ENCODE measurements around the gene ABLIM2. TPM values are rescaled to one million over a fixed set of nuclear protein-coding genes. Genes with fewer than 3 reads are reported as not detected.

Gene ABLIM2
- total and polyA plus RNA-seq, 5 donors from 2014 or later: 0.88 to 2.0 (median 1.2) TPM

GRCh38 chr4:8007581-8007980 lies 151.0 kb downstream of the ABLIM2 start:
- Mint-ChIP-seq H3K27me3 (no peaks in the 10 kb centered on the region), H3K9me3 (peaks cover 0 to 1% (median 0%) of the 10 kb centered on the region in 7 donors), H3K4me3 (peak overlapping the region in 1 of 4 donors; percentile 65), H3K36me3 (peaks cover 3% of the 10 kb centered on the region), H3K27ac (no peak overlapping the region), H3K4me1 (no peaks in the 10 kb centered on the region)
- no peak overlapping the region for H3K4me3 ChIP-seq (ENCODE audit: low read depth, low read length)
- no peaks in the 10 kb centered on the region for H3K27me3 ChIP-seq (ENCODE audit: control insufficient read depth, insufficient read depth, low read length)
- H3K9me3 ChIP-seq (ENCODE audit: control insufficient read depth in 2 of 2, low read length in 2 of 2): no peaks in the 10 kb centered on the region
- ATAC-seq (ENCODE audit: low read depth in 2 of 2): no peak
- H3K4me1 ChIP-seq (ENCODE audit: control insufficient read depth, insufficient read depth, low read length, poor library complexity, severe bottlenecking): no peaks in the 10 kb centered on the region
- no peaks in the 10 kb centered on the region for H3K36me3 ChIP-seq (ENCODE audit: control insufficient read depth, insufficient read depth, low read length)
- DNase-seq: no peak
- no peak overlapping the region for H3K27ac ChIP-seq (ENCODE audit: insufficient read depth, low read length, poor library complexity, severe bottlenecking)

DNA sequence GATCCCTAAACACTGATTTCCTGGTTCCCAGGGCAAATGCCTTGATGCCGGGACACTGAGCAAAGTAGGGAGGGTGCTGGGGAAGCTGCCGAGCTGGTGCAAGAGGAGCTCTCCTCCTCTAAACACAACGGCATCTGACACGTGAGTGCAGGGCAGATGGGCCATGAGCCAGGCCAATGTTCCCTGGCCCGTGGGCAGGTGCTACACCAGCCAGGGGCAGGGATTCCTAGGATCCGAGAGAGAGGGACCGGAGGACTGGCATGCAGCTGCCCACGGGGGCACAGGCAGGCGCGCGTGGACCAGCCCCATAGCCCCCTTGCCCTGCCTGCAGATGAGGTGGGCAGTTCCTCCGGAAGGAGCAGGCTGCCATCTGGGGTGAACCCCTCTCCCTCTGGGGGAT lies 152.1 kb downstream of the ABLIM2 start:
- Mint-ChIP-seq H3K27me3 (no peaks in the 10 kb centered on the region), H3K4me1 (no peaks in the 10 kb centered on the region), H3K9me3 (no peaks in the 10 kb centered on the region), H3K36me3 (peaks cover 3% of the 10 kb centered on the region), H3K27ac (no peak overlapping the region), H3K4me3 (no peak overlapping the region)
- no peak for DNase-seq
- Histone ChIP-seq H3K9me3 (ENCODE audit: control insufficient read depth in 2 of 2, low read length in 2 of 2) (no peaks in the 10 kb centered on the region), H3K27ac (ENCODE audit: insufficient read depth, low read length, poor library complexity, severe bottlenecking) (no peak overlapping the region), H3K36me3 (ENCODE audit: control insufficient read depth, insufficient read depth, low read length) (no peaks in the 10 kb centered on the region), H3K27me3 (ENCODE audit: control insufficient read depth, insufficient read depth, low read length) (no peaks in the 10 kb centered on the region), H3K4me3 (ENCODE audit: low read depth, low read length) (no peak overlapping the region), H3K4me1 (ENCODE audit: control insufficient read depth, insufficient read depth, low read length, poor library complexity, severe bottlenecking) (no peaks in the 10 kb centered on the region)
- no peak for ATAC-seq (ENCODE audit: low read depth in 2 of 2)

GRCh38 chr4:8005814-8006215 lies 152.8 kb downstream of the ABLIM2 start:
- Mint-ChIP-seq H3K4me1 (no peaks in the 10 kb centered on the region), H3K27me3 (no peaks in the 10 kb centered on the region)
- ATAC-seq (ENCODE audit: low read depth in 2 of 2): no peak

DNA sequence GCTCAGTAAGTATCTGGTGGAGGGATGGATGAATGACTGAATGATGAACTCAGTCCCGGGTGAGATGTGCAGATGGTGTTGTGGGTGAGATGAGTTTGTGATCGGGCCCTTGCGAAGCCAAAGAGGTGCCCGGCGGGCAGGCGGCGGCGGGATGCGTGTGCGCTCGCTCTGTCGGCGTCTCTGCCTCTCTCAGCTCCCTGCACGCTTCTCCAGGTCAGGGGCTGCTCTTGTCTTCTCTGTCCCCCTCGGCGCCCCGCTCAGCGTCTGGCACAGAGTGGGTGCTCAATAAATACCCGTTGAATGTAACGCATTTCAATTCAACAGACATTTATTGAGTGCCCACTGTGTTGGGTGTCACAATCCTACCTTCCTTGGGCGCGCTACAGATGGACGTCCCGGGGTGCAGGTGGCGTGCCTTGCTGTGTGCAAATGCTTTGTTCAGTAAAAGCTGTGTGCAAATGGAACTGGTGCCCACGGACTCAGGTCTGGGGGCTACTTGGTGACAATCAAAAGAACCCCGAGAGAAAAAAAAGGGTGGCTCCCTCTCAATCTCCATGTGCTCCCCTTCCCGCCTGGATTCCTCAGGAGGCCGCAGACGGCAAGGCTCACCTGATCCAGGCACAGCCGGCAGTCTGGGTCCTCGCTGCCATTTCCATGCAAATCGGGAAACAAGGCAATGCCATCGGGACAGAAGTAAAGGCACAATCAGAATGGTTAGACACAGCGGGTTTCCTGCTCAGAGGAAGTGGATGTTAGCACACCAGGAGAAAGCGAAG lies 153.4 kb downstream of the ABLIM2 start:
- Mint-ChIP-seq H3K4me1 (no peaks in the 10 kb centered on the region), H3K9me3 (no peaks in the 10 kb centered on the region), H3K36me3 (peaks cover 3% of the 10 kb centered on the region), H3K4me3 (no peak overlapping the region), H3K27ac (no peak overlapping the region), H3K27me3 (no peaks in the 10 kb centered on the region)
- Histone ChIP-seq H3K4me3 (ENCODE audit: low read depth, low read length) (no peak overlapping the region), H3K9me3 (ENCODE audit: control insufficient read depth in 2 of 2, low read length in 2 of 2) (no peaks in the 10 kb centered on the region), H3K36me3 (ENCODE audit: control insufficient read depth, insufficient read depth, low read length) (no peaks in the 10 kb centered on the region), H3K27ac (ENCODE audit: insufficient read depth, low read length, poor library complexity, severe bottlenecking) (no peak overlapping the region), H3K4me1 (ENCODE audit: control insufficient read depth, insufficient read depth, low read length, poor library complexity, severe bottlenecking) (no peaks in the 10 kb centered on the region), H3K27me3 (ENCODE audit: control insufficient read depth, insufficient read depth, low read length) (no peaks in the 10 kb centered on the region)
- DNase-seq (no peak), ATAC-seq (ENCODE audit: low read depth in 2 of 2) (no peak)

More at GRCh38 chr4:8005814-8006215, 152.8 kb downstream of the ABLIM2 start:
- H3K27ac ChIP-seq (ENCODE audit: insufficient read depth, low read length, poor library complexity, severe bottlenecking): no peak overlapping the region
- no peaks in the 10 kb centered on the region for H3K27me3 ChIP-seq (ENCODE audit: control insufficient read depth, insufficient read depth, low read length)
- Mint-ChIP-seq H3K4me3 (no peak overlapping the region), H3K27ac (no peak overlapping the region), H3K36me3 (peaks cover 3% of the 10 kb centered on the region), H3K9me3 (no peaks in the 10 kb centered on the region)
- no peaks in the 10 kb centered on the region for H3K36me3 ChIP-seq (ENCODE audit: control insufficient read depth, insufficient read depth, low read length)
- no peak overlapping the region for H3K4me3 ChIP-seq (ENCODE audit: low read depth, low read length)
- H3K9me3 ChIP-seq (ENCODE audit: control insufficient read depth in 2 of 2, low read length in 2 of 2): no peaks in the 10 kb centered on the region
- H3K4me1 ChIP-seq (ENCODE audit: control insufficient read depth, insufficient read depth, low read length, poor library complexity, severe bottlenecking): no peaks in the 10 kb centered on the region
- DNase-seq: no peak

DNA sequence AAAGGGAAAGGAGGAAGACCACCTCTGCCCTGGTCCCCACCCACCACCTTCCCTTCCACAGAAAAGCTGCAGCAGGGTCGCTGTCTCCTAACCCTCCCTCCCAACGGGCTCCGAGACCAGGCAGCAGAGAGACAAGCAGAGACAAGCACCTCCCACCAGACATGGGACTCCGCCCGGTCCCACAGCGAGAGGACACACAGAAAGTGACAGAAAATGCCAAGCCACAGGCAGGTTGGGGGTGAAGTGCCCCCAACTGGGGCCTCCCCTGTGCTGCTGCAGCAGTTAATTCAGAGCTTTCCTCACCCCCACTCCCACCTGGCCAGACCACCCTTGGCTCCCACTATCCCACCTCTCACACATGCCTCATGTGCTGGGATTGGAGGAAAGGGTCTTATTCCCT lies 154.5 kb downstream of the ABLIM2 start:
- ATAC-seq (ENCODE audit: low read depth in 2 of 2): no peak
- Histone ChIP-seq H3K27ac (ENCODE audit: insufficient read depth, low read length, poor library complexity, severe bottlenecking) (no peak overlapping the region), H3K36me3 (ENCODE audit: control insufficient read depth, insufficient read depth, low read length) (no peaks in the 10 kb centered on the region), H3K9me3 (ENCODE audit: control insufficient read depth in 2 of 2, low read length in 2 of 2) (no peaks in the 10 kb centered on the region), H3K27me3 (ENCODE audit: control insufficient read depth, insufficient read depth, low read length) (no peaks in the 10 kb centered on the region), H3K4me1 (ENCODE audit: control insufficient read depth, insufficient read depth, low read length, poor library complexity, severe bottlenecking) (no peaks in the 10 kb centered on the region), H3K4me3 (ENCODE audit: low read depth, low read length) (no peak overlapping the region)
- no peak for DNase-seq
- Mint-ChIP-seq H3K27me3 (no peaks in the 10 kb centered on the region), H3K9me3 (no peaks in the 10 kb centered on the region), H3K4me3 (no peak overlapping the region), H3K27ac (no peak overlapping the region), H3K36me3 (peaks cover 3% of the 10 kb centered on the region), H3K4me1 (no peaks in the 10 kb centered on the region)

- no peaks in the 10 kb centered on the region for H3K4me1 Mint-ChIP-seq
- H3K27me3 Mint-ChIP-seq: no peaks in the 10 kb centered on the region
- Histone ChIP-seq H3K36me3 (ENCODE audit: control insufficient read depth, insufficient read depth, low read length) (no peaks in the 10 kb centered on the region), H3K4me1 (ENCODE audit: control insufficient read depth, insufficient read depth, low read length, poor library complexity, severe bottlenecking) (no peaks in the 10 kb centered on the region), H3K27me3 (ENCODE audit: control insufficient read depth, insufficient read depth, low read length) (no peaks in the 10 kb centered on the region), H3K9me3 (ENCODE audit: control insufficient read depth in 2 of 2, low read length in 2 of 2) (no peaks in the 10 kb centered on the region), H3K4me3 (ENCODE audit: low read depth, low read length) (no peak overlapping the region), H3K27ac (ENCODE audit: insufficient read depth, low read length, poor library complexity, severe bottlenecking) (no peak overlapping the region)
- no peak overlapping the region for H3K4me3 Mint-ChIP-seq
- peaks cover under 1% of the 10 kb centered on the region for H3K36me3 Mint-ChIP-seq
- no peak for DNase-seq
- no peak overlapping the region for H3K27ac Mint-ChIP-seq
- ATAC-seq (ENCODE audit: low read depth in 2 of 2): no peak
- no peaks in the 10 kb centered on the region for H3K9me3 Mint-ChIP-seq
Observed at GRCh38 chr4:8002525-8003309, 155.9 kb downstream of the ABLIM2 start.

GRCh38 chr4:8001564-8002355 lies 156.9 kb downstream of the ABLIM2 start:
- no peaks in the 10 kb centered on the region for H3K27me3 ChIP-seq (ENCODE audit: control insufficient read depth, insufficient read depth, low read length)
- H3K36me3 ChIP-seq (ENCODE audit: control insufficient read depth, insufficient read depth, low read length): no peaks in the 10 kb centered on the region
- Mint-ChIP-seq H3K27me3 (no peaks in the 10 kb centered on the region), H3K4me3 (no peak overlapping the region), H3K9me3 (no peaks in the 10 kb centered on the region), H3K36me3 (no peaks in the 10 kb centered on the region), H3K27ac (no peak overlapping the region), H3K4me1 (no peaks in the 10 kb centered on the region)
- no peak for ATAC-seq (ENCODE audit: low read depth in 2 of 2)
- no peak overlapping the region for H3K4me3 ChIP-seq (ENCODE audit: low read depth, low read length)
- H3K4me1 ChIP-seq (ENCODE audit: control insufficient read depth, insufficient read depth, low read length, poor library complexity, severe bottlenecking): no peaks in the 10 kb centered on the region
- no peak overlapping the region for H3K27ac ChIP-seq (ENCODE audit: insufficient read depth, low read length, poor library complexity, severe bottlenecking)
- no peak for DNase-seq
- no peaks in the 10 kb centered on the region for H3K9me3 ChIP-seq (ENCODE audit: control insufficient read depth in 2 of 2, low read length in 2 of 2)

Measured in CD4-positive, CD25-positive, alpha-beta regulatory T cell (primary cell).